UCSD-AML1 (cell line): Measurements from ENCODE around the gene LARP1.
"Not testable (repeated sequence)": the region's sequence is repeated elsewhere in the genome, so short reads cannot be mapped to it uniquely, and the experiment has no call there.

Experiments used
- DNase-seq: peaks from one replicate; lab custom pipeline; 2025; ENCODE audit not compliant: unreplicated experiment; lab: John Stamatoyannopoulos, UW

LARP1 gene

GRCh38 chr5:154755361-154756008 is at the start of gene LARP1:
Gene LARP1 (plus strand): TSS chr5:154755377. CDS start chr5:154755758, 381 bp downstream.
- peak; percentile 53 for DNase-seq

- DNase-seq: no peak
These were observed 48.8 kb upstream of the LARP1 start for GRCh38 chr5:154706416-154706815.

GRCh38 chr5:154707641-154708040 is 47.5 kb upstream of the LARP1 start:
- DNase-seq: no peak

GRCh38 chr5:154708207-154708606 is 47.0 kb upstream of the LARP1 start:
- no peak for DNase-seq

GRCh38 chr5:154708846-154709245 is 46.3 kb upstream of the LARP1 start:
- no peak for DNase-seq

GRCh38 chr5:154709368-154710305 is 45.5 kb upstream of the LARP1 start:
- no peak for DNase-seq

- DNase-seq: no peak
These were observed 42.4 kb upstream of the LARP1 start for GRCh38 chr5:154712518-154713437.

GRCh38 chr5:154713615-154714125 is 41.5 kb upstream of the LARP1 start:
- DNase-seq: no peak

- DNase-seq: no peak
These were observed 40.8 kb upstream of the LARP1 start for GRCh38 chr5:154714266-154714986.

GRCh38 chr5:154721481-154722058 is 33.6 kb upstream of the LARP1 start:
- no peak for DNase-seq

- no peak for DNase-seq
These were observed 33.1 kb upstream of the LARP1 start for GRCh38 chr5:154722097-154722496.

- no peak for DNase-seq
These were observed 32.2 kb upstream of the LARP1 start for GRCh38 chr5:154722936-154723335.

GRCh38 chr5:154723740-154724505 is 31.3 kb upstream of the LARP1 start:
- no peak for DNase-seq

- DNase-seq: no peak
These were observed 27.8 kb upstream of the LARP1 start for GRCh38 chr5:154727361-154727760.

GRCh38 chr5:154728939-154729588 is 26.1 kb upstream of the LARP1 start:
- DNase-seq: no peak

GRCh38 chr5:154729613-154730012 is 25.6 kb upstream of the LARP1 start:
- no peak for DNase-seq

- DNase-seq: not testable (repeated sequence)
These were observed 24.4 kb upstream of the LARP1 start for GRCh38 chr5:154730761-154731160.

- DNase-seq: no peak
These were observed 23.0 kb upstream of the LARP1 start for GRCh38 chr5:154732212-154732611.
